Fibroblast of the aortic adventitia (primary cell): ENCODE measurements around the gene RPL41. TPM values are rescaled to one million over a fixed set of nuclear protein-coding genes. Genes with fewer than 3 reads are reported as not detected.
A peak's percentile ranks its signal among the peaks of the same experiment; 100 is the strongest.

Source experiments
- DNase-seq: peaks from one replicate; pipeline ENCODE4 v3.0.0-alpha.2; 2010; ENCODE audit warnings: low read depth
- H3K4me3 ChIP-seq: 2 replicates; pipeline ENCODE4 v1.5.1; 2011; ENCODE audit warnings: low read depth, mild to moderate bottlenecking, control low read depth, low read length, moderate library complexity
- CTCF ChIP-seq: IDR thresholded peaks from 2 replicates; pipeline ENCODE4 v1.5.1; 2011; ENCODE audit warnings: mild to moderate bottlenecking, low read length, control low read depth, inconsistent platforms; ENCODE audit not compliant: insufficient read depth
- total RNA-seq: library from RNA; depleted of rRNA; stranded (reverse); fragments of >200 nt; gene quantifications from 2 replicates; pipeline ENCODE4 v1.2.3, GENCODE V29; 2012; ENCODE audit warnings: low replicate concordance

RPL41 gene
- total RNA-seq, 1 donor, result 2,772 TPM

- no peak for TF ChIP-seq CTCF
- DNase-seq, result no peak
Observed at GRCh38 chr12:56086096-56086495, 30.3 kb upstream of the RPL41 start.

GRCh38 chr12:56086608-56087007, 29.8 kb upstream of the RPL41 start:
- TF ChIP-seq CTCF, result no peak
- DNase-seq, result no peak
- no peak overlapping the region for H3K4me3 ChIP-seq

More at GRCh38 chr12:56086096-56086495, 30.3 kb upstream of the RPL41 start:
- no peak overlapping the region for H3K4me3 ChIP-seq

DNA sequence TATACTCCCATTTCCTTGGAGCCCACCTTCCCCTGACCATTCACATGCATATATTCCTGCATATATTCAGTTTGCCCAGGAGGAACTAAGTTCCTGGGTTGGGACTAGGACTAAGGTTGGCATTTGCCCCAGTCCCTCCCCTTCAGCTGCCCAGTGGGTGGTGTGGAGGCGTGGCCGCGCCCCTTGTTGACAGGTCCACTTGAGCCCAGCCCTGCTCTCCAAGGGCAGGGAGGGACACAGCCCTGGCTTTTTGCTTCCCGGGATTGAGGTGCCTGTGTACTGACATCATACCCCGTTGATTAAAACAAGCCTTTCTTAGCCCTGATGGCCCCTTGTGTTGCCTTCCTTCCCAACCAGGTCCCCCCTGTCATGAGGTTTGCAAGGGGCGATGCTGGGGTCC, 29.2 kb upstream of the RPL41 start:
- TF ChIP-seq CTCF, result no peak
- H3K4me3 ChIP-seq, result no peak overlapping the region
- peak; percentile 11 for DNase-seq

DNA sequence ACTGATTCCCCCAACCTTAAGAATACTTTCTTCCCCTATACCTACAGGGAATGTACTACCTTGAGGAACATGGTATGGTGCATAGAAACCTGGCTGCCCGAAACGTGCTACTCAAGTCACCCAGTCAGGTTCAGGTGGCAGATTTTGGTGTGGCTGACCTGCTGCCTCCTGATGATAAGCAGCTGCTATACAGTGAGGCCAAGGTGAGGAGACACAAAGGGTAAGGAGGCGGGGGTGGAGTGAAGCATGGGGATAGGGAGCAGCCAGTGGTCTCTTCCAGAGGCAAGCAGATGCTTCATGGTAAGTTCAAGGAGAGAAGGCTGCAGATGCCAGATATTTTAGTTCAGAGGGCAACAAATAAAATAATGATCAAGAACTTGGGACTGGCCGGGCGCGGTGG, 18.7 kb upstream of the RPL41 start:
- no peak for DNase-seq
- no peak for TF ChIP-seq CTCF
- no peak overlapping the region for H3K4me3 ChIP-seq

DNA sequence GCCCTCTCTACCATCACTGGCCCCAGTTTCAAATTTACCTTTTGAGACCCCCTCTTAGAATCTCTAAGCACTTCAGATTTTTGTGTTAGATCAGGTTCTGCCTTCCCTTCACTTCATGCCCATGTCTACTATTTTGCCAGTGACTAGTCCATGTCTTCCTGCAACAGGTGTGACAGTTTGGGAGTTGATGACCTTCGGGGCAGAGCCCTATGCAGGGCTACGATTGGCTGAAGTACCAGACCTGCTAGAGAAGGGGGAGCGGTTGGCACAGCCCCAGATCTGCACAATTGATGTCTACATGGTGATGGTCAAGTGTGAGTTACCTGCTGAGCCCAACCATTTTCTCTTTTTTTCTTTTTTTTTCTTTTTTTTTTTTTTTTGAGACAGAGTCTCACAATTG, 17.8 kb upstream of the RPL41 start:
- no peak for DNase-seq
- H3K4me3 ChIP-seq, result no peak overlapping the region
- TF ChIP-seq CTCF, result no peak

DNA sequence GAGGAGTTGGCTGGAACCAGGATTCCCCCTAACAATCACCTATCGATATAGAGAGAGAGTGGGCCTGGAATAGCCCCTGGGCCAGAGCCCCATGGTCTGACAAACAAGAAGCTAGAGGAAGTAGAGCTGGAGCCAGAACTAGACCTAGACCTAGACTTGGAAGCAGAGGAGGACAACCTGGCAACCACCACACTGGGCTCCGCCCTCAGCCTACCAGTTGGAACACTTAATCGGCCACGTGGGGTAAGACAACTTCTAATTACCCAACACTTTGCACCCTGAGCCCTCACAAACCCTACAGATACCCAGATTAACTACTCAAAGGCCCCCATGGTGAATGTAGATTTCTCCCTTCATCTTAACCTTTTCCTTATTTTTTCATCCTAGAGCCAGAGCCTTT, 16.6 kb upstream of the RPL41 start:
- no peak for DNase-seq
- no peak for TF ChIP-seq CTCF
- H3K4me3 ChIP-seq, result no peak overlapping the region

DNA sequence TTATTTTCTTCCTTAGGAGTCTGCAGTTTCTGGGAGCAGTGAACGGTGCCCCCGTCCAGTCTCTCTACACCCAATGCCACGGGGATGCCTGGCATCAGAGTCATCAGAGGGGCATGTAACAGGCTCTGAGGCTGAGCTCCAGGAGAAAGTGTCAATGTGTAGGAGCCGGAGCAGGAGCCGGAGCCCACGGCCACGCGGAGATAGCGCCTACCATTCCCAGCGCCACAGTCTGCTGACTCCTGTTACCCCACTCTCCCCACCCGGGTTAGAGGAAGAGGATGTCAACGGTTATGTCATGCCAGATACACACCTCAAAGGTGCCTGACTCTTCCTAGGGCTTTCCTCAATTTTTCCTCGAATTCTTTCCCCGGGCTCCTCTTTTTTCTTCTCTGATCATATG, 15.4 kb upstream of the RPL41 start:
- H3K4me3 ChIP-seq, result no peak overlapping the region
- no peak for DNase-seq
- TF ChIP-seq CTCF, result no peak
